Natural killer cell (primary cell): ENCODE results near the gene PAK5. TPM values are rescaled to one million over a fixed set of nuclear protein-coding genes. Genes with fewer than 3 reads are reported as not detected.

ENCODE experiments used
- ATAC-seq, 3 donors: fragments of 150-1000 bp in 2 of 3; fragments of 200-7000 bp in 1 of 3; cut with Tn5 transposase; 1 replicate in 1 of 3; 2 replicates in 2 of 3; pipeline ENCODE4 v1.10.0; 2021; ENCODE audit warnings: mild to moderate bottlenecking in 2 of 3, moderate library complexity in 2 of 3
- DNase-seq, 2 donors: peaks; one replicate each; pipeline versions ENCODE4 v3.0.0 to v3.0.0-alpha.2; 2013 to 2021; ENCODE audit warnings: mixed read lengths in 1 of 2
- H3K27ac ChIP-seq: one replicate; pipeline ENCODE4 v1.5.1; 2013; ENCODE audit warnings: mild to moderate bottlenecking, low read length
- H3K27me3 ChIP-seq: one replicate; pipeline ENCODE4 v1.6.1; 2013; ENCODE audit warnings: low read length; ENCODE audit not compliant: control insufficient read depth, insufficient read depth
- H3K36me3 ChIP-seq: one replicate; pipeline ENCODE4 v1.6.1; 2013; ENCODE audit warnings: low read length; ENCODE audit not compliant: control insufficient read depth, insufficient read depth
- H3K4me1 ChIP-seq: one replicate; pipeline ENCODE4 v1.6.1; 2013; ENCODE audit warnings: low read length; ENCODE audit not compliant: control insufficient read depth, insufficient read depth
- H3K4me3 ChIP-seq: one replicate; pipeline ENCODE4 v1.5.1; 2013; ENCODE audit warnings: low read length
- H3K9me3 ChIP-seq: one replicate; pipeline ENCODE4 v1.6.1; 2013; ENCODE audit warnings: low read length; ENCODE audit not compliant: control insufficient read depth, insufficient read depth
- H3K27ac Mint-ChIP-seq, 2 donors: one replicate each; pipeline ENCODE4 v1.8.0; 2022; ENCODE audit warnings: mild to moderate bottlenecking in 2 of 2, mixed read lengths in 2 of 2, moderate library complexity in 1 of 2
- H3K27me3 Mint-ChIP-seq, 2 donors: one replicate each; pipeline ENCODE4 v1.8.0; 2022; ENCODE audit warnings: low read depth in 2 of 2, mixed read lengths in 2 of 2
- H3K36me3 Mint-ChIP-seq: one replicate; pipeline ENCODE4 v1.8.0; 2022; ENCODE audit warnings: mixed read lengths
- H3K4me1 Mint-ChIP-seq, 2 donors: one replicate each; pipeline ENCODE4 v1.8.0; 2022; ENCODE audit warnings: mixed read lengths in 2 of 2
- H3K4me3 Mint-ChIP-seq: one replicate; pipeline ENCODE4 v1.8.0; 2022; ENCODE audit warnings: mild to moderate bottlenecking, moderate library complexity, mixed read lengths
- H3K9me3 Mint-ChIP-seq, 2 donors: one replicate each; pipeline ENCODE4 v1.8.0; 2022; ENCODE audit warnings: mixed read lengths in 2 of 2
- WGBS: methylation state at CpG from one replicate; pipeline ENCODE4 v1.1.7; 2013; ENCODE audit warnings: missing lambda C conversion rate; ENCODE audit not compliant: insufficient coverage; 5-methylcytosine and 5-hydroxymethylcytosine counted together
- intact Hi-C: fragments of 100-400 bp; cut with micrococcal nuclease; formaldehyde crosslinking; loops from one replicate; pipeline ENCODE4 v1.14.2; 2022
- total RNA-seq, 4 donors: library from RNA; stranded (reverse); fragments of 120-200 nt in 1 of 4; gene quantifications; one replicate each; pipeline versions ENCODE4 v1.2.3 to v1.2.4, GENCODE V29; 2013 to 2022
- TF ChIP-seq, protein P1 (sequence below): fragments of 200-600 bp; IDR thresholded peaks from one replicate; pipeline ENCODE4 v1.8.0; 2022; ENCODE audit warnings: antibody characterized with exemption

PAK5 gene
- total RNA-seq, 3 donors from 2014 or later (not counting 1 experiment from before 2014, with no cell fraction given): not detected

DNA sequence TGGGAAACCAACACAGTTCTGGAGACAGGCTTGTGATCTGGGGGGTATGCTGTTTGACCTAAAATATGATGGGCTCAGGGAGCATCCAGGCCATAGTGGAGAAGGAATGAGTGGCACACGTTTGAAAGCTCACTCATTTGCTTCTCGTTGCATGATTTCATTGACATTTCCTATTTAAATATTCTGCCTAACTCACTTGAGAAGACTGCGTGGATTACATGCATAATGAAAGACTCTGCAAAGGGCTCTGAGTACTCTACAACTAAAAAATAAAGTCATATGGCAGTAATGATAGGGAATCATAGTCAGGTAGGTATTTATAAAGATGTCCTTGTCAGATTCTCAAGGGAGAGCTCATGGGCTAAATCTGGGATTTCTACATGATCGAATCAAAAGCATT is 206.6 kb downstream of the PAK5 start:
- TF ChIP-seq, protein P1, sequence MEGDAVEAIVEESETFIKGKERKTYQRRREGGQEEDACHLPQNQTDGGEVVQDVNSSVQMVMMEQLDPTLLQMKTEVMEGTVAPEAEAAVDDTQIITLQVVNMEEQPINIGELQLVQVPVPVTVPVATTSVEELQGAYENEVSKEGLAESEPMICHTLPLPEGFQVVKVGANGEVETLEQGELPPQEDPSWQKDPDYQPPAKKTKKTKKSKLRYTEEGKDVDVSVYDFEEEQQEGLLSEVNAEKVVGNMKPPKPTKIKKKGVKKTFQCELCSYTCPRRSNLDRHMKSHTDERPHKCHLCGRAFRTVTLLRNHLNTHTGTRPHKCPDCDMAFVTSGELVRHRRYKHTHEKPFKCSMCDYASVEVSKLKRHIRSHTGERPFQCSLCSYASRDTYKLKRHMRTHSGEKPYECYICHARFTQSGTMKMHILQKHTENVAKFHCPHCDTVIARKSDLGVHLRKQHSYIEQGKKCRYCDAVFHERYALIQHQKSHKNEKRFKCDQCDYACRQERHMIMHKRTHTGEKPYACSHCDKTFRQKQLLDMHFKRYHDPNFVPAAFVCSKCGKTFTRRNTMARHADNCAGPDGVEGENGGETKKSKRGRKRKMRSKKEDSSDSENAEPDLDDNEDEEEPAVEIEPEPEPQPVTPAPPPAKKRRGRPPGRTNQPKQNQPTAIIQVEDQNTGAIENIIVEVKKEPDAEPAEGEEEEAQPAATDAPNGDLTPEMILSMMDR: no peak
- Histone ChIP-seq H3K4me3 (no peak overlapping the region), H3K4me1 (no peaks in the 10 kb centered on the region), H3K36me3 (no peaks in the 10 kb centered on the region), H3K27ac (no peak overlapping the region), H3K27me3 (no peaks in the 10 kb centered on the region), H3K9me3 (peaks cover 3% of the 10 kb centered on the region)
- no peak overlapping the region for H3K27ac Mint-ChIP-seq
- peaks cover 4 to 9% of the 10 kb centered on the region in 2 donors for H3K27me3 Mint-ChIP-seq
- ATAC-seq (no peak), DNase-seq (no peak)
- no peak overlapping the region for H3K4me3 Mint-ChIP-seq
- intact Hi-C loops: no loop called here
- no peaks in the 10 kb centered on the region for H3K9me3 Mint-ChIP-seq
- H3K36me3 Mint-ChIP-seq: no peaks in the 10 kb centered on the region
- WGBS: 61% methylated on average over 2 of the region's 4 CpGs
- no peaks in the 10 kb centered on the region for H3K4me1 Mint-ChIP-seq

DNA sequence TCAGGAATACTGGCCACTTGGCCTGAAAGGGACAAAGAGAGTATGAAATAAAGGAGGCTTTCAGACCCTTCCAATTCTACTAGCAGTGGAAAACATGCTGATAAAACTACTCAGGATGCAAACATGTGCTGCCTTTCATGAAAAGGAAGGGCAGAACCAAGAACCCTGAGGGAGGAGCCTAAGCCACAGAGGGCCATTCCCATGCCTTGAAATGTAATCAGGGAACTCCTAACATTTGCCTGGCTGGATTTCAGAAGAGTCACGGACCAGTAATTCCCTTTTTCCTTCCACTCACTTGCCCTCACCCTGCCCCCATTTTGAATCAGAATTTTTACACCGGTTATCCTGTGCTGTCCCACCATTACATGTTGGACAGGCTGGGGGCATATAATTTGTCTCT is 208.3 kb downstream of the PAK5 start:
- DNase-seq (no peak), ATAC-seq (no peak)
- H3K27me3 ChIP-seq: no peaks in the 10 kb centered on the region
- TF ChIP-seq, protein P1: no peak
- H3K27me3 Mint-ChIP-seq: peaks cover 4 to 9% of the 10 kb centered on the region in 2 donors
- WGBS: 79% methylated on average over 2 of the region's 2 CpGs
- intact Hi-C loops: no loop called here
- no peaks in the 10 kb centered on the region for H3K4me1 ChIP-seq
- H3K4me3 ChIP-seq: no peak overlapping the region
- H3K4me1 Mint-ChIP-seq: no peaks in the 10 kb centered on the region
- no peaks in the 10 kb centered on the region for H3K9me3 Mint-ChIP-seq
- peaks cover 3% of the 10 kb centered on the region for H3K9me3 ChIP-seq
- H3K36me3 ChIP-seq: no peaks in the 10 kb centered on the region
- H3K27ac ChIP-seq: no peak overlapping the region
- H3K27ac Mint-ChIP-seq: no peak overlapping the region
- H3K36me3 Mint-ChIP-seq: no peaks in the 10 kb centered on the region
- no peak overlapping the region for H3K4me3 Mint-ChIP-seq

DNA sequence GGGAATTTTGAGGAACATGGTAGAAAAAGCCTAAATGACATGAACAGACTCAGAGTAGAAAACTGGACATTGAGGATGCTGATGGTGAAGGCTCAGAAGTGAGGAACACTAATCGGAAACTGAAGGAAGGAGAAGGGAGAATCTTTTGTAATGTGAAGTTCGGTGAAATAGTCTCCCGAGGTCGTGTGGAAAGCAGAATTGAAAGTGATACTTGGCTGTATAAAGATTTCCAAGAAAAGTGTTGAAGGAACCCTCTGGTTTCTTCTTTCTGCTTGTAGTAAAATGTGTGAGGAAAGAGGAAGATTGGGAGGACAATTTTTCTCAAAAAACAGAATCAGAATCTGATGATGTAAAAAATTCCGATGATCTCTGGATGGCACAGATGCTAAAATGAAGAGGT is 209.0 kb downstream of the PAK5 start:
- no peak overlapping the region for H3K4me3 Mint-ChIP-seq
- Histone ChIP-seq H3K27me3 (no peaks in the 10 kb centered on the region), H3K27ac (no peak overlapping the region), H3K9me3 (peaks cover 3% of the 10 kb centered on the region), H3K4me1 (no peaks in the 10 kb centered on the region), H3K4me3 (no peak overlapping the region), H3K36me3 (no peaks in the 10 kb centered on the region)
- H3K36me3 Mint-ChIP-seq: no peaks in the 10 kb centered on the region
- H3K9me3 Mint-ChIP-seq: peaks cover 2 to 3% of the 10 kb centered on the region in 2 donors
- no peak for DNase-seq
- intact Hi-C loops: no loop called here
- 78% methylated on average over 5 of the region's 5 CpGs for WGBS
- ATAC-seq: no peak
- no peak overlapping the region for H3K27ac Mint-ChIP-seq
- H3K4me1 Mint-ChIP-seq: peaks cover 0 to 5% of the 10 kb centered on the region in 2 donors
- H3K27me3 Mint-ChIP-seq: peaks cover 4 to 9% of the 10 kb centered on the region in 2 donors
- TF ChIP-seq, protein P1: no peak

DNA sequence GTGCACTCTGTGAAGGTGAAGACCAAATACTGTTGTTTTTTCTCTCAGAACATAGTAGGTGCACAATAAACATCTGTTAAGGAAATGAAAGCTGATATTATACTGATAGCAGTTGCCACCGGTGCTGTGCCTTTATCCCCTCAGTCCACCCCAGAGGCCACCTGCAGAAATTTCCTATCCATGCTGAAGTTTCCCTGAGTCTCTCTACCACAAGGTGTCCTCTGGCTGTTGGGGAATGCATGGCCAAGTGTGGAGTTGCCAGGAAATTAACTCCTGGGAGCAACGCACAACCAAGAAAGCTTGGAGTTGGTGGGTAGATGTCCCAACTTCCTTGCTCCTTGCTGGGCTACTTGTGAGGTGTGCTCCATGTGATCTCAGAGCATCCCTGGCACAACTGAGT is 210.3 kb downstream of the PAK5 start:
- no peak overlapping the region for H3K4me3 Mint-ChIP-seq
- no peaks in the 10 kb centered on the region for H3K36me3 Mint-ChIP-seq
- TF ChIP-seq, protein P1: no peak
- Histone ChIP-seq H3K9me3 (peaks cover 3% of the 10 kb centered on the region), H3K4me1 (no peaks in the 10 kb centered on the region), H3K27ac (no peak overlapping the region), H3K27me3 (no peaks in the 10 kb centered on the region), H3K4me3 (no peak overlapping the region), H3K36me3 (no peaks in the 10 kb centered on the region)
- H3K27me3 Mint-ChIP-seq: peaks cover 4 to 9% of the 10 kb centered on the region in 2 donors
- H3K27ac Mint-ChIP-seq: no peak overlapping the region
- H3K9me3 Mint-ChIP-seq: peaks cover 2 to 3% of the 10 kb centered on the region in 2 donors
- intact Hi-C loops: no loop called here
- WGBS: 88% methylated on average over 1 of the region's 2 CpGs
- DNase-seq (no peak), ATAC-seq (no peak)
- H3K4me1 Mint-ChIP-seq: peaks cover 0 to 5% of the 10 kb centered on the region in 2 donors
